Panc1 (cell line): ENCODE results near the gene SLC9A7.

ENCODE experiments used
- POLR2AphosphoS5 ChIP-seq: IDR thresholded peaks from 2 replicates; pipeline ENCODE4 v1.6.1; 2012; ENCODE audit warnings: mild to moderate bottlenecking, low read depth, low read length, moderate library complexity
- TCF7L2 ChIP-seq: IDR thresholded peaks from 2 replicates; pipeline ENCODE4 v1.6.1; 2011; ENCODE audit warnings: mild to moderate bottlenecking, low read depth, low read length, inconsistent platforms
- TF ChIP-seq, protein P1 (sequence below): fragments of 450-650 bp; IDR thresholded peaks from 2 replicates; pipeline ENCODE4 v1.5.1; 2017; ENCODE audit warnings: mild to moderate bottlenecking

DNA sequence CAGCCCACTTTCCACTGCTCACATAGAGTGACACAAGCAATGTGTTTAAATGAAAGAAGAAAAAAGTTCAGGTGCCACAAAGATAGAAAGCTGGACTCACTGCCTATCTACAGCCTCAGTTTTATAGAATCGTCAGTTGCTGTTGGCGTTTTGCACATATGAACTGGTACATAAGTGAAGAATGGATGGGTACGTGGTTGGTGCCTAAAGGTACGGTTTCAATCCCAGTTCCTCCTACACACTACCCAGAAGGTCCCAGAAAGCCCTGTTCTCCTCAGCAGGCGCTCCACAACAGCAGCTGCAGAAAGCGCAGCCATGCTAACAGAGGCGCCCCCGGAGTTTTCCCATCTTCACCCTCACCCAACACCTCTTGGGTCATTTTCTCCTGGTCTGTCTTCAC lies 161.7 kb downstream of the SLC9A7 start:
- TF ChIP-seq POLR2AphosphoS5 (no peak), TCF7L2 (no peak)
- TF ChIP-seq, protein P1, sequence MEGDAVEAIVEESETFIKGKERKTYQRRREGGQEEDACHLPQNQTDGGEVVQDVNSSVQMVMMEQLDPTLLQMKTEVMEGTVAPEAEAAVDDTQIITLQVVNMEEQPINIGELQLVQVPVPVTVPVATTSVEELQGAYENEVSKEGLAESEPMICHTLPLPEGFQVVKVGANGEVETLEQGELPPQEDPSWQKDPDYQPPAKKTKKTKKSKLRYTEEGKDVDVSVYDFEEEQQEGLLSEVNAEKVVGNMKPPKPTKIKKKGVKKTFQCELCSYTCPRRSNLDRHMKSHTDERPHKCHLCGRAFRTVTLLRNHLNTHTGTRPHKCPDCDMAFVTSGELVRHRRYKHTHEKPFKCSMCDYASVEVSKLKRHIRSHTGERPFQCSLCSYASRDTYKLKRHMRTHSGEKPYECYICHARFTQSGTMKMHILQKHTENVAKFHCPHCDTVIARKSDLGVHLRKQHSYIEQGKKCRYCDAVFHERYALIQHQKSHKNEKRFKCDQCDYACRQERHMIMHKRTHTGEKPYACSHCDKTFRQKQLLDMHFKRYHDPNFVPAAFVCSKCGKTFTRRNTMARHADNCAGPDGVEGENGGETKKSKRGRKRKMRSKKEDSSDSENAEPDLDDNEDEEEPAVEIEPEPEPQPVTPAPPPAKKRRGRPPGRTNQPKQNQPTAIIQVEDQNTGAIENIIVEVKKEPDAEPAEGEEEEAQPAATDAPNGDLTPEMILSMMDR: no peak
